HTR-8/SVneo (cell line): ENCODE results near the gene HOTAIR.

Experiments
- DNase-seq: peaks from one replicate; pipeline ENCODE4 v3.0.0; 2011; ENCODE audit warnings: low spot score, mixed read lengths; ENCODE audit not compliant: insufficient read length
- FAIRE-seq: peaks from 2 replicates; lab custom pipeline; 2011; peaks lifted over from hg19 to GRCh38; lab: Jason Lieb, UNC

HOTAIR gene

DNA sequence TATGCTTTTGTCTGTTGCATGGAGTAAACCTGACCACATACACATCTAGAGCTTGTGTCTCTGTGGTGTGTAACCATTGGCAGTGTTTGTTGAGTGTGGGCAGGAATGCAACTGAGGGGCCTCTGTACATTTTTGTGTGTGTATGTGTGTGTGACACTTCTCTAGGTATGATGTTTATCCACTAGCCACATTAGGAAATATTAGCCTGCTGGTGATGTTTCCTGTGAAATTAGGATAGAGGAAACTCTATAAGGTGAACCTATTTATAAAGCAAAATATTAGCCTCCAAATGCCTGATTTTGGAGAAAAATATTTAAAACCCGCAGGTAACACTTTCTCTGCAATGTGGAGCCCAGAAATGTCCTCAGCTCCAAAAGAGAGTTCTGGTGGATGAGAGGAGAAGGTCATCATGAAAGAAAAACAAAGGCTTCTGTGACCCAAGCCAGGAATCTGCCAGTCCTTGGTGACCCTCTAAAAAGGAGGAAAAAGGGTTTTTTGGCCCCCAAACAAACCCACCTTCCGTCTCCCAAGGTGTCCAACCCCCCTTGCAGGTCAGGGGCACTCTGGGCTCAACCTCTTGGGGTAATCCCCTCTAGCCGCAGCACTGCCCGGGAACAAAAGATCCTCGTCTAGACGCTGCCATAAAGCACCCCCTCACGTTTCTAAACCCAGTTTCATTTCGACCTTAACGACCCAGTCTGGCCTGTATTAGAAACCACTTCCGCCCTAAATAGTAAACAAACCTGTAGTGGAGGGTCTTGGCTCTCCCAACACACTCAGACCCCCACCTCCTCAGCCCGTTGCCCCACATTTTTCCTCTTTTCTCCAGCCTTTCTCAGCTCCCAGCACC, 3.1 kb upstream of the HOTAIR start:
- FAIRE-seq (no peak), DNase-seq (no peak)

DNA sequence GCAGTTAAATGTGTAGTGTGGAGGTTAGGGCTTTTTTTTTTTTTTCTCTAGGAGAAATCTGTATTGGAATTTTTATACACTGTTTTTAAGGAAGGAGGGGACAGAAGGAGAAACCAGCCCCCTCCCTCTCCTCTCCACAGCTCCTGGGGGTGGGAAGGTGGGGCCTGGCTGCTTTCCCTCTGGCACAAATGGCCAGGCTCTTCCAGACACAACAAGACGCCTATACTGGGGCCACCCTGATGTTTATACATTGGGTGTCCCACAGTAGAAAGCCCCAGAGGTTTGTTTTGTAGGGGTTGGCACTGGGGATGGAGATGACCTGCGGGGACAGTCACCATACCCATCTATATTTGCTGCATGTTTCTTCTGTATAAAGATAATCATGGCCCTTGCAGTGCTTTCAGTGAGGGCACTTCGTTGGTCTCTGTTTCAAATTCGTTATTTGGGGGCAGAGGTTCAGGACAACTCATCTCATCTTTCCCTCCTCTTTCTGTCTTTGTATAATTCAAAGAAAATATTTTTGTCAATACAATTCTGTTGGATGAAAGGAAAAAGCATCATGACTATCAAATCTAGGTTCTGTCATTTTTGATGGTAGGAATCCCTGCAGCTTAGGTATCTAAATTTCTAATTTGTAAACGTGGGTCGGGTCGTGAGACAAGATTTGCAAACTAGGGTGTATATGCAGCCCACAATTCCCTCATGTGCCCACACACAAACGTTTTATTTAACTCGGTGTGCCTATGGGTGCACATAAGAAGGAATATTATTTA, 2.3 kb upstream of the HOTAIR start:
- FAIRE-seq (no peak), DNase-seq (no peak)

DNA sequence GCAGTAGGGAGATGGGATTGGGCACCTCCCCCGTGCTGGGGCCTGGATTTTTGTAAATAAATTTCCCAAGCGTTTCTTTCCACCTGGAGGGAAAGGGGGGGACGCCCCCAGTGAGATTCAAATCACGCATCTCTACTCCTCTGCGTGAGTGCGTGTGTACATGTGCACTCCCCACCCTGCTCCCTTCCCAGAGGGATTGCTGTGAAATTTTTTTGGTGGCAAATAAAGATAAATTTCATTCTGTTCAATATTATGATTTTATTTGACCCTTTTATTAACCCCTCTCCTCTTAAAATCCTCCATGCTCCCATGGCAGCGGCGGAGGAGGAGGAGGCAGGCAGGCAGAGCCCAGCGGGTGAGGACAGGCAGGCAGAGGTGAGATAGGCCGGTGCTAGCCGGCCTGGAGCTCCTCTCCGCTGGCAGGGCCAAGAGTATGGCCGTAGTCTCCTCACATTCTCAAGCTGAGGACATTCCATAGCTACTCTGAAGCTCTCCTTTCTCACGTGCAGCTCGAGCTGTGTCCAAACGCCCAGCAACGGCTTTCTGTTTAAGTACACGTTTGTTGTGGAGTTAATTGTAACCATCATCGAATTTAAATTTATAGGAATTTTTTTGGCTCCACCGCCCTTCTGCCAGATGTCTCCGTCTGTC, 1.5 kb upstream of the HOTAIR start:
- DNase-seq: no peak
- FAIRE-seq: no peak

DNA sequence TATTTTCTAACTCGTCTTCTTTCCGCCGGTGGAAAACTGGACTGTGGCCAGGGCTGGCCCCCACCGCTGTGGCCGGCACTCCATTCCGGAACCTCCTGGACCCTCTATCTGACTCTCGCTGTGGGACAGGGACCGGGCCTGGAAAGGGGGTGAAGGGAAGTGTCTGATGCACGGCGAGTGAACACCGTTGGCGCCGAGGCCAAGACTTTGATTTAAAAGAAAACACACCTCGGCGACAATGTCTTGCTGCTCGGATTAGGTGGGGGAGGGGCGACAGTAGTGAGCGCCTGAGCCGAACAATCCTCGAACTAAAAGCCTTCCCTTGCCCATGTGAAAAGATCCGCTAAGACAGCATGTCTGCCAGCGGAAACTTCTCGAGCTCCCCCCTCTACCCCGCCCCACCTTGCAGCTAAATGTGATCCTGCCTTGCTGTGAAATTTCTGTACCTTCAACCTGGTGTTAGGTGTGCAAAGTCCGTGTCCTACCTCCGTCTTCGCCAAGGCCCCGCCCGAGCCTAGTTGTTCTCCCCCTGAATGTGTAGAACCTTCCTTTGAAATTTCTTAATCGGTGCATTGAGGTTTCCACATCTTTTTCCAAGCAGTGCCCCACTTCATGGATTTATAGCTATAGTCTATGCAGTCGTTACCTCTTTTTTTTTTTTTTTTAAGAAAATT, 862 bp upstream of the HOTAIR start:
- no peak for DNase-seq
- no peak for FAIRE-seq

DNA sequence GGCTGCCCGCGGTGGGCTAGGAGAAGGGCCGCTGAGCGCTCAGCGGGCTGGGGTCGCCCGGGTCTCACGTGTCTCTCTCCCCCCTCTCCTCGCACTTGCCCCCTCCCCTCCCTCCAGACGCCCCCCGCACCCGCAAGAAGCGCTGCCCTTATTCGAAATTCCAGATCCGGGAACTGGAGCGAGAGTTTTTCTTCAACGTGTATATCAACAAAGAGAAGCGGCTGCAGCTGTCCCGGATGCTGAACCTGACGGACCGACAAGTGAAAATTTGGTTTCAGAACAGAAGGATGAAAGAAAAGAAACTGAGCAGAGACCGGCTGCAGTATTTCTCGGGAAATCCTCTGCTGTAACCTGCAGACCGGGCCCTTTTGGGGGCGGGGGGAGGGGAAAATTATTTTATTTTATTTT, 314 bp upstream of the HOTAIR start:
- DNase-seq (no peak), FAIRE-seq (no peak)

DNA sequence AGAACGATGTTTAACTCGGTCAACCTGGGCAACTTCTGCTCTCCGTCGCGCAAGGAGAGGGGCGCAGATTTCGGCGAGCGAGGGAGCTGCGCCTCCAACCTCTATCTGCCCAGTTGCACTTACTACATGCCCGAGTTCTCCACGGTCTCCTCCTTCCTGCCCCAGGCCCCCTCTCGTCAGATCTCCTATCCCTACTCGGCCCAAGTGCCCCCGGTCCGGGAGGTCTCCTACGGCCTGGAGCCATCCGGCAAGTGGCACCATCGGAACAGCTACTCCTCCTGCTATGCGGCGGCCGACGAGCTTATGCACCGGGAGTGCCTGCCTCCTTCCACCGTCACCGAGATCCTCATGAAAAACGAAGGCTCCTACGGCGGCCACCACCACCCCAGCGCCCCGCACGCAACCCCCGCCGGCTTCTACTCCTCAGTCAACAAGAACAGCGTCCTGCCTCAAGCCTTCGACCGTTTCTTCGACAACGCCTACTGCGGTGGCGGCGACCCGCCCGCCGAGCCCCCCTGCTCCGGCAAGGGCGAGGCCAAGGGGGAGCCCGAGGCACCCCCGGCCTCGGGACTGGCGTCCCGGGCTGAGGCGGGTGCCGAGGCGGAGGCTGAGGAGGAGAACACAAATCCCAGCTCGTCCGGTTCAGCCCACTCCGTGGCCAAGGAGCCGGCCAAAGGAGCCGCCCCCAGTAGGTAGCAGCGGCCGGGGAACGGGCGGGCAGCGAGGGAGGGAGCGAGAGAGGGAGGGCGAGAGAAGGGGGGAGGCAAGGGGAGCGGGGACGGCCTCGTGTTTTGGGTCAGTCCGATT, 1.3 kb downstream of the HOTAIR start:
- DNase-seq (no peak), FAIRE-seq (no peak)

DNA sequence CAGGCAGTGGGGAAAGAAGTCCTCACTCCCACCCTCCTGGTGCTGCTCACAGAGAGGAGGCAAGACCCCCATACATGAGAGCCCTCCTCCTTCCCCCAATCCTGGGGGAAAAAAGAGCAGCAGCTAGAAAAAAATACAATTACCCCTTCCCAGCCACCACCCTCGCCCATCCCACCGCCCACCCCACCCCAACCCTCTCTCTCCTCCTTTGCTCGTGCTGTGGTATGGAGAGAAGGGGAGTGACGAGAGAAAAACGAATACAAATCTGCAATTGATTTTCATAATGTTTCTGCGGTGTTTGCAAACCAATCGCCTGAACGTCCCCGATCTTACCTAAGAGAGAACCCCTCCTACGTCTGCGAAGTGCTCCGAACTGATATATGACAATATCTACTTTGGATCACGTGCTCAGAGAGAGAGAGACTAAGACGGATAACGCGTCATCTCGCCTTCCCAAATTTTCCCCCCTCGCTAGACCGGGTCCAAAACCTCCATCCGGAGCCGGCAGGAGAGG, 2.0 kb downstream of the HOTAIR start, which contains the start of gene HOXC11:
Gene HOXC11, plus strand, starts transcription at position 405 of the 514 bp plus-strand sequence. CDS start 116 bp downstream, outside the sequence.
- FAIRE-seq: no peak

DNA sequence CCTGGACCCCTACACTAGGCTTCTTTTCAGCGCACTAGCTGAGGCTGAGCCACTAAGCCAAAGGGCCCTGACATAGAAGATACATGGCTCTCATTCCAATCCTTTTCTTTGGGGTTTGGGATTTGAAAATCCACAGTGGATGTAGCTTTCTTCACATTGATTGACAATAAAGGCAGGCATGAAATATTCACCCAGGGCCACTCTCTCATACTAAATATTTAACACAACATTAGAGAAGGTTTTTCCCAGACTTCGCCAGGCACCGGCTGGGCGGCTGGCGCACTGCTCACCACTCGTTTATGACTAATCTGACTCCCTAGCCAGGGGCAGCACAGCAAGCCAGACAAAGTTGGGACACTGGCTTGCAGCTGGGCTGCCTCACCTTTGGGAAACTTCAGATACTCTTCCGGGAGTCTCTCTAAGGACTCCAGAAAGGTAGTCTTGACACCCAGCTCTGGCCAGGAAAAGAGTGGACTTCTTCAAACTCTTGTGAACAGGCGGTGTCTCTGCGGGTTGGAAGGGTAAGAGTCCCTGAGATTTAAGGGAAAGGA, 2.5 kb downstream of the HOTAIR start:
- no peak for FAIRE-seq
- no peak for DNase-seq

More for the DNA sequence above, 2.0 kb downstream of the HOTAIR start, which contains the start of gene HOXC11:
- no peak for DNase-seq

DNA sequence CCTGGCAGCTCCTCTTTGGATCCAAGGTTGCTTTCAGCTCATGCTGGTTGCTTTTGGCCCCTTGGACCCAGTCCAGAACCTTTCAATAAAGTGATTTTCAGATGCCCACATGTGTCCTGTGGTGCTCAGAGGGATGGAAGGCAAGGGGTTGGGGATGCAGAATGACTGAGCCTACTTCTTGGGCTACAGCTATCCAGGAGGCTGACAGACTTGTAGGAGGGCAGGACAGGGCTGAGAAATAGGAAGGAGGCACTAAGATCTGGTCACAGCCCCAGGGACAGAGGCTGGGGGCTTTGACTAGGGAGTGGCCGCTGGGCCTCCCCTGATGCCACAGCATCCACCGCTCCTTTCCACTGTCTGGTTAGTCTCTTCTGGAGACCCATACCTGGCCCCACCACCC, 3.1 kb downstream of the HOTAIR start:
- no peak for FAIRE-seq

DNA sequence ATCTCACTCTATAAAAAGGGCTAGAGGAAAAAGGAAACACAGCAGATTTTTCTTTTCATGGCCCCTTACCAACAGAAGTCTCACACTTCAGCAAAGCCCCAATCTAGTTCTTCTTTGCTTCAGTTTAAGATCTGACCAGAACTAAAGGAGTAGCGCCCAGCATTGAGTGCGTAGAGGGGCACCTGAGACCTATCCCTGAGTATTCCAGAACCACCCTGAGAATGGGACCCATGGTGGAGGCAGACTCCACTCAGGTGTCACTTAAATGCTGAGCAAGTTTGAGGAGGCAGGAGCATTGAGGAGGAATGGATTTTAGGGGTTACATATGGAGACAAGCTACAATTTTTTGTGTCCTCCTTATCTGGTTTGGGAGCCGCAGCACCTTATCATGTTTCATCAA, 3.6 kb downstream of the HOTAIR start:
- no peak for DNase-seq
- no peak for FAIRE-seq

More for the DNA sequence above, 3.1 kb downstream of the HOTAIR start:
- no peak for DNase-seq

DNA sequence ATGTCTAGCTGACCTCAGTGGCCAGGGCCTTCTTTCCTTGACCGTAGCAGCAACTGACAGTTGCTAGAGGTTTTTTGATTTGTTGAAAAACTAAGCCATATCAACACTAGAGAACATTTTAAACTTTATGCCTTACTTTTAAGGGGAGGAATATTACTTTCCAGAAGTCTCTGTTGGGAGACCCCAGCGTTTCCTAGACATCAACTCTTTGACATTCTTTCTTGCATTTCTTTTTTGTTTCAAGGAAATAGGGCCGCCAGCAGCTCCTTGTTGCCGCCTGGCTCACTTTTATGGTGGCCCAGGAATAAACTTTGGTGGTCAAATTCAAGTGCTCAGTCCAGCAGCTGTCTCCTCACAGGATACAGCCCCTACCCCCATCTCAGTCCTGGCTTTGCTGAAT, 4.3 kb downstream of the HOTAIR start:
- FAIRE-seq (no peak), DNase-seq (no peak)

DNA sequence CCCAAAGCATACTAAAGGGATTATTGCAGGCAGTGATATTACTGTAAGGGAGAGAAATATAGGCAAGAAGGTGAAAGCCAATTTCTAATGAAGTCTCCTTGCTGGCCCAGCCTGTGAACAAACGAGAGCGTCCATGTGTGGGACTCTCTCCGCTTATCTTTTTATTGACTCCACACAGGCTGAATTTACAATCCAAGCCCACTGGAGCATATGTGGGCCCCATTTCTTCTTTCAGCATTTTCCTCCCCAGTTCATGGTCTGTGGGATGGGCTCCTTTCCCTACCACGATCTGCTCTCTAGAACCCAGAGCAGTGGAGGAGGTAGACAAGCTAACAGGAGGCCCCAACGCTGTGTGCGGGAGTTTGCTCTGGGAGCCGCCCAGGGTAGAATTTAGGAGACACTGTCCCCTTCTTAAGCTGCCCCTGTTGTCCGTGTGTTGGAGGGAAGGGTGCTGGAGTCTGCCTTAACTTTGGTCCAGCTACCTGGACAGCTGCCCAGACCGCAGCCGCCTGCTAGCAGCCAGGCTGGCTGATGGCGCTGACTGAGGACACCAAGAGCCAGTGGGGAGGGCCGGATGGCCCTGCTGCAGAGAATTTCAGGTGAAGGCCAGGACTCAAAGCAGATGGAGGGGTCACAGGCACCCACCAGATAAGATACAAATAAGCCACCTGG, 5.0 kb downstream of the HOTAIR start:
- DNase-seq (no peak), FAIRE-seq (no peak)

DNA sequence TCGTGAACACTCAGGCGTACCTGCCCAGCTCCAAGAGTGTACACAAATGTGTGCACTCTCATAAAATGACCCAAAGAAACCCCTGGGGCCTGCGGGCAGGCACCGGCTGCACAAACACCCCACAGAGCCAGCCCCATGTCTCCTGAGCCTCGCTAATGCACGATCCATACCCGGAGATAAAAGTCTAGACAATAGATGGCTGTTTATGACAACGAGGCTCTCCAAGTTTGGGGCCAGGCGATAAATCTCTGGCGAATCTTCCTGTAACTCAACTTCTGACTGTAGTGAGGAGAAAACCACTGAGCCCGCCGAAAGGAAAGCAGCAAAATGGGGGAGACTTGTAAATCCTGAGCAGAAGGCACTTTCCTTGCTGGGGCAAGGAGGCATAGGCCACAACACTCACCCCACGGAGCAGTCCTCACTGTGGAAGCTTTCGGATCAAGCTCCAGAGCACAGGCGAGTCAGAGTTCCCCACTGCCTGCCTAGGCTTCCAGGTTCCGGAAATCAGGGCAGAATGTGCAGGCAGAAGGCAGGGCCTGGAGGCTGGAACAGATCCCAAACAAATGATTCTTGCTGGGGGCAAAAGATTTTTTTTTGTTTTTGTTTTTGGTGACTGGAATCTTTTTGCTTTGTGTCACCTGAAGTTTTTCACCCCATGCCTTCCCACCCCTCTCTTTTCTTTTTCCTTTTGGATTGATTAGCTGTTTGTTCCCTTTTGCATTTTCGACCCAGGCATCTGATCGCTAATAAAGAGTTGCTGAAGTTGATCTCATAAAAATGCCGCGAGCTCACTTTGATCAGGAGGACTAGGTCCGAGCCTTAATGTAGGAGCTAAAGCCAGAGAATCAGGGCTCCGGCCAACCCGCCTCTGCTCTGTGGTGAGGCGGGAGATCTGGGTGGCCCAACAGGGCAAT, 6.3 kb downstream of the HOTAIR start:
- FAIRE-seq (no peak), DNase-seq (no peak)

DNA sequence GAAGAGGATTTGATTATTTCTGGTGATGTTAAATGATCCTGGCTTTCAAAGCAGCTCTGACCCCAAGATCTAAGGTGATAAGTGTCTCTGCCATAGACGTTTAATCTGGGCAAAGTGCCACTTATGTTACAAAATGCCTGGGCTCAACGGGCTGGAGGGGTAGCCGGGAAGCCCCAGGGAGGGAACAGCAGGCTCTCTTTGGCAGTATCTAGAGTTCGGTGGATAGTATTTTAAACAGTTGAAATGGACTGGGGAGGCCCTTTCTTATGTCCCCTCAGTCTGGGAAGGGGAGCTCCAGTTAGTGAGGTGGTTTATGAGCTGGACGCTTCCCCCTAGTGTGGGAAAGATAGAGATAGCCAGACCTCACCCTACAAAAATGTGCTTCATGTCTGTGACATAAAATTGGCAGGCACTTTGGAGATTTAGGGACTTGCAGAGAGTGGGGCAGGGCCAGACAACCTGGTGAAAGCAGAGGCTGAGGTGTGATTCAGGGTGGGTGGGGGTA, 7.3 kb downstream of the HOTAIR start:
- FAIRE-seq: no peak
- DNase-seq: no peak

DNA sequence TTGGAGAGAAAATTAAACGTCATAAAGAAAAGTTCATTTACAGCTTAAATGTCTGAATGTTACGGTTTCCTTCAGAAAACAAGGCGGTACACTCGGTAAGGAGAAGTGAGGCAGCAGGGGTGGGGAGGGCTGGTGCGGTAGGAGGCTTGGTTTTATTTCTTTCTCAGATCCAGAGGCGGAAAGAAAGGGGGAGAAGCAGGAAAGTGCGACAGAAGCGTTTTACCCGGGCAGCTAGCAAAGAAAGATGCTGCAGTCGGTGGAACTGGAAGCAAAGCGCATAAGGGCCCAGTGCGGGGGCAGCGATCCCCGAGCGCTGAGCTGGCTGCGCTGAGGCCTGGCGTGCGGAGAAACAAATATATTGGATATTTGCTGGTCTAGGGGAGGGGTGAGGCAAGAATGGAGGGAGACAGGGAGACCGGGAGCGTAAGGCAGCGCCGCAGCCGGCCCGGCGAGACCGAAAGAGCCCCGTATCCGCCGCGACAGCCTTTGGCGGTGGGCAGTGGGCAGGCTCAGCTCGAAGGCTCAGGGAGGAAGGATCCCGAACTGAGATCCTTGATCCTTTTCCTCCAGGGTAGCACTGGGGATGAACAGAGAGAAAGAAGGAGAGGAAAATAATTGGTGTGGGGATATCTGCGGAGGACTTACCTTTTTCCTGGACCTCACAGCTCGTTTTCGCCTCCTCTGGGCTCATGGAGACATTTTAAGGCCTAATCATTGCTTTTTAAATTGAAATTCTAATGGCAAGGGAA, 8.2 kb downstream of the HOTAIR start:
- DNase-seq (no peak), FAIRE-seq (no peak)

DNA sequence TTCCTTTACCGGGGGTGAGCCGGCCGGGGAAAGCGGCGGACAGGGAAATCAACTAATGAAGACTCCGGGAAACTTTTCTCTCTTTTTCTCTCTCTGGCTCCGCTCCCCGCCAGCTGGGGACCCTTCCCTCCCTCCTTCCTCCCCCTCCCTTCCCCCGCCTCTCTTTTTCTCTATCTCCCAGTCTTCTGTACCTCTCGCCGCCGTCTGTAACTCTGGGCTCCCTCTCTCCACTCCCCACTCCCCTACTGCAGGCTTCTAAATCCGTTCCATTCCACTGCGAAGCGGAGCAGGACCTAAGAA, 8.7 kb downstream of the HOTAIR start:
- FAIRE-seq: no peak
- DNase-seq: no peak
